Endothelial cell of umbilical vein (primary cell): Measurements from ENCODE around the gene DNAI1. TPM values are rescaled to one million over a fixed set of nuclear protein-coding genes. Genes with fewer than 3 reads are reported as not detected.

ENCODE experiments used
- BruUV-seq: library from RNA; stranded (reverse); fragments of 400-500 nt; replicated peaks from 2 replicates; lab custom pipeline; 2021; lab: Mats Ljungman, UMichigan
- CTCF ChIA-PET: fragments of 300-600, 350-600 bp; sonication (Branson Sonifier 250); formaldehyde crosslinking; loops from one replicate; lab custom pipeline; 2021; ENCODE audit warnings: antibody characterized with exemption, inconsistent platforms; lab: Charles Lee
- POLR2A ChIA-PET: fragments of 300-600, 350-600 bp; sonication (Branson Sonifier 250); formaldehyde crosslinking; loops from one replicate; lab custom pipeline; 2021; ENCODE audit warnings: antibody characterized with exemption, inconsistent platforms; lab: Charles Lee
- DNase-seq: peaks from one replicate; pipeline ENCODE4 v3.0.0-alpha.2; 2011; ENCODE audit warnings: low read depth, low spot score
- FAIRE-seq: peaks from 2 replicates; lab custom pipeline; 2011; peaks lifted over from hg19 to GRCh38; lab: Jason Lieb, UNC
- H2AFZ ChIP-seq: 2 replicates; pipeline ENCODE4 v1.6.0; 2012; ENCODE audit warnings: low read depth, low read length, control low read depth, inconsistent platforms
- H3K27ac ChIP-seq: 2 replicates; pipeline ENCODE4 v1.5.1; 2011; ENCODE audit warnings: low read depth, mild to moderate bottlenecking, control low read depth, low read length, moderate library complexity; ENCODE audit not compliant: insufficient read depth
- H3K27me3 ChIP-seq, 2 experiments: 2 replicates each; pipeline versions ENCODE4 v1.6.0 to v1.6.1; 2011; ENCODE audit warnings: low read length in 2 of 2, mixed read lengths in 1 of 2; ENCODE audit not compliant: control insufficient read depth in 2 of 2, insufficient read depth in 2 of 2
- H3K36me3 ChIP-seq, 2 experiments: 2 replicates in 1 of 2; 3 replicates in 1 of 2; pipeline ENCODE4 v1.5.1; 2011; ENCODE audit warnings: low read length in 2 of 2, mild to moderate bottlenecking in 1 of 2, moderate library complexity in 1 of 2; ENCODE audit not compliant: control insufficient read depth in 2 of 2, insufficient read depth in 2 of 2; ENCODE audit errors: extremely low read depth in 1 of 2
- H3K4me1 ChIP-seq: 3 replicates; pipeline ENCODE4 v1.5.1; 2011; ENCODE audit warnings: mild to moderate bottlenecking, low read length; ENCODE audit not compliant: control insufficient read depth, insufficient read depth; ENCODE audit errors: extremely low read depth
- H3K4me2 ChIP-seq: 2 replicates; pipeline ENCODE4 v1.6.1; 2011; ENCODE audit warnings: low read length, control low read depth, mixed read lengths; ENCODE audit not compliant: insufficient read depth
- H3K4me3 ChIP-seq, 3 experiments: fragments of 200-600 bp in 1 of 3; sonication (generic), shearing (Covaris generic) in 1 of 3; replicated peaks in 1 of 3; 2 replicates each; pipeline ENCODE4 v1.5.1; 2011 to 2016; ENCODE audit warnings: control low read depth in 3 of 3, low read length in 3 of 3, mild to moderate bottlenecking in 2 of 3, inconsistent platforms in 1 of 3, low read depth in 1 of 3, moderate library complexity in 1 of 3; ENCODE audit not compliant: insufficient read depth in 1 of 3
- H3K79me2 ChIP-seq: 2 replicates; pipeline ENCODE4 v1.6.0; 2012; ENCODE audit warnings: low read length, inconsistent platforms; ENCODE audit not compliant: control insufficient read depth, insufficient read depth
- H3K9ac ChIP-seq: replicated peaks from 2 replicates; pipeline ENCODE3; 2011; ENCODE audit warnings: low read length, control low read depth; ENCODE audit not compliant: insufficient read depth; ENCODE audit errors: extremely low read depth
- H3K9me1 ChIP-seq: replicated peaks from 3 replicates; pipeline ENCODE4 v1.6.0; 2011; ENCODE audit warnings: mild to moderate bottlenecking, low read length; ENCODE audit not compliant: control insufficient read depth, insufficient read depth; ENCODE audit errors: extremely low read depth
- H3K9me3 ChIP-seq: replicated peaks from 2 replicates; pipeline ENCODE4 v1.5.1; 2012; ENCODE audit warnings: low read length, inconsistent platforms; ENCODE audit not compliant: control insufficient read depth, insufficient read depth
- H4K20me1 ChIP-seq: replicated peaks from 2 replicates; pipeline ENCODE3; 2011; ENCODE audit warnings: mild to moderate bottlenecking, low read length; ENCODE audit not compliant: control insufficient read depth, insufficient read depth; ENCODE audit errors: extremely low read depth
- CTCF ChIP-seq, 2 donors: IDR thresholded peaks; 1 replicate in 1 of 2; 2 replicates in 1 of 2; pipeline ENCODE4 v1.5.1; 2011; ENCODE audit warnings: low read length in 2 of 2, mild to moderate bottlenecking in 2 of 2, moderate library complexity in 2 of 2, control low read depth in 1 of 2, inconsistent platforms in 1 of 2, low read depth in 1 of 2; ENCODE audit not compliant: insufficient read depth in 1 of 2; ENCODE audit errors: extremely low read depth in 1 of 2
- EZH2 ChIP-seq: IDR thresholded peaks from 2 replicates; pipeline ENCODE4 v1.6.1; 2012; ENCODE audit warnings: borderline replicate concordance, low read depth, mild to moderate bottlenecking, moderate library complexity, low read length, inconsistent platforms; ENCODE audit not compliant: severe bottlenecking
- FOS ChIP-seq: IDR thresholded peaks from 2 replicates; pipeline ENCODE4 v1.6.1; 2011; ENCODE audit warnings: mild to moderate bottlenecking, low read length, moderate library complexity, borderline replicate concordance; ENCODE audit not compliant: insufficient read depth
- GATA2 ChIP-seq: IDR thresholded peaks from 2 replicates; pipeline ENCODE4 v1.7.0; 2011; ENCODE audit warnings: low read depth, mild to moderate bottlenecking, moderate library complexity, mixed read lengths, low read length; ENCODE audit not compliant: insufficient read length, insufficient read depth
- JUN ChIP-seq: IDR thresholded peaks from 2 replicates; pipeline ENCODE4 v1.6.1; 2011; ENCODE audit warnings: borderline replicate concordance, low read depth; ENCODE audit not compliant: insufficient read length, insufficient read depth
- MAX ChIP-seq: IDR thresholded peaks from 2 replicates; pipeline ENCODE4 v1.6.1; 2011; ENCODE audit not compliant: insufficient read depth, insufficient read length
- MYC ChIP-seq: IDR thresholded peaks from one replicate; pipeline ENCODE4 v1.6.1; 2011; ENCODE audit warnings: mild to moderate bottlenecking, low read depth, low read length
- POLR2A ChIP-seq: IDR thresholded peaks from 2 replicates; pipeline ENCODE4 v1.6.1; 2012; ENCODE audit warnings: low read depth, mild to moderate bottlenecking, control low read depth, low read length
- POLR2AphosphoS5 ChIP-seq: IDR thresholded peaks from 2 replicates; pipeline ENCODE4 v1.6.1; 2012; ENCODE audit warnings: low read depth, mild to moderate bottlenecking, control low read depth, low read length, moderate library complexity; ENCODE audit not compliant: insufficient read depth
- dilution Hi-C: fragments of 300-500 bp; cut with MboI; formaldehyde crosslinking; loops from one replicate; pipeline ENCODE4 v1.15.0; 2019; ENCODE audit warnings: low sequenced_read_pairs; ENCODE audit not compliant: extremely low pct_ligation_motif_present
- intact Hi-C: fragments of 100-400 bp; cut with micrococcal nuclease; formaldehyde crosslinking; loops from one replicate; pipeline ENCODE4 v1.10.0; 2022
- polyA plus RNA-seq, 4 experiments: library from polyadenylated mRNA; depleted of rRNA in 3 of 4; stranded (reverse) in 3 of 4; unstranded in 1 of 4; fragments of >200 nt; gene quantifications; 2 replicates each; pipeline versions ENCODE4 v1.2.1 to v1.2.3, GENCODE V29; 2011 to 2012; ENCODE audit warnings: missing spikeins in 1 of 4
- total RNA-seq: library from RNA; stranded (reverse); gene quantifications from 2 replicates; pipeline ENCODE4 v1.2.3, GENCODE V29; 2021

The DNAI1 gene
- total and polyA plus RNA-seq, 2 donors (not counting 3 experiments of a cell fraction or from before 2014, with no cell fraction given), result not detected

GRCh38 chr9:34503406-34503805 lies 44.8 kb downstream of the DNAI1 start:
- no peak overlapping the region for H3K27ac ChIP-seq
- intact Hi-C loops (no loop called here), dilution Hi-C loops (loop anchor here (25.0 kb wide), 1 partner anchor 91 kb away; no protein-coding TSS in a partner anchor)
- H4K20me1 ChIP-seq, result no peaks in the 10 kb centered on the region
- ChIA-PET POLR2A (no interaction called here), CTCF (interaction anchor here (0.9 to 5.1 kb wide), 11 partner anchors 10 to 101 kb away, joined by 3 to 117 read pairs (median 10); no protein-coding TSS in a partner anchor)
- FAIRE-seq (no peak), DNase-seq (no peak)
- H3K9me1 ChIP-seq, result no peaks in the 10 kb centered on the region
- BruUV-seq, result no TSS peak
- no peaks in the 10 kb centered on the region for H3K4me1 ChIP-seq
- no peak overlapping the region for H3K4me3 ChIP-seq
- H3K27me3 ChIP-seq, result peaks cover 10 to 17% of the 10 kb centered on the region in 2 experiments
- no peaks in the 10 kb centered on the region for H3K79me2 ChIP-seq
- no peak overlapping the region for H3K4me2 ChIP-seq
- H3K36me3 ChIP-seq, result no peaks in the 10 kb centered on the region
- H3K9me3 ChIP-seq, result no peaks in the 10 kb centered on the region
- no peak overlapping the region for H3K9ac ChIP-seq
- no peak overlapping the region for H2AFZ ChIP-seq
- no peak for TF ChIP-seq POLR2AphosphoS5
- TF ChIP-seq POLR2A, result no peak
- TF ChIP-seq MYC, result no peak
- TF ChIP-seq GATA2, result no peak
- TF ChIP-seq CTCF (IDR thresholded peaks at IDR 0.05; ENCODE audit: extremely low read depth in 1 of 2, insufficient read depth in 1 of 2, low read depth in 1 of 2, low read length in 2 of 2), result no peak
- no peak for TF ChIP-seq JUN
- no peak for TF ChIP-seq FOS
- no peak for TF ChIP-seq EZH2
- no peak for TF ChIP-seq MAX
